ENCODE results near the gene SGMS1. TPM values are rescaled to one million over a fixed set of nuclear protein-coding genes. Genes with fewer than 3 reads are reported as not detected.

The SGMS1 gene
- total RNA-seq, 6 experiments from 2014 or later = 13.6 to 49.8 (median 20.0) TPM

DNA sequence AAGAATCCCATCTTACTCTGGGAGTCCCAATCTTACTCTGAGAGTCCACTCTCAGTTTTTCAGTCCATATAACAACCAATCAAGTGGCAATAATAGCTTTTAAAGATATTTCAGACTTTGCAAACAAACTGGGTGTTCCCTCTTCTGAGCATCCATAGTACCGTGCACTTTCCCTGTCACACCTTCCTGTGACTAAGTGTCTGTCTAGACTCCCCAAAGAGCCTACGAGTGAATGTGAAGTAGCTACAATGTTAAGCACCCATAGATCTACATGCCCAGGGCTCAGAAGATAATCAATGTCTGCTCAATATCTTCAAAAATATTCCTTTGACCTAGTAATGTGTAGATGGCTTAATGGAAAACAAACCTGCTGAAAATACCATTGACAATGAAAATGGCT, 276.8 kb downstream of the SGMS1 start:
- 96% methylated on average over 2 of the region's 2 CpGs for WGBS (ENCODE audit: insufficient coverage, low coverage, low lambda C conversion rate, missing lambda C conversion rate)

DNA sequence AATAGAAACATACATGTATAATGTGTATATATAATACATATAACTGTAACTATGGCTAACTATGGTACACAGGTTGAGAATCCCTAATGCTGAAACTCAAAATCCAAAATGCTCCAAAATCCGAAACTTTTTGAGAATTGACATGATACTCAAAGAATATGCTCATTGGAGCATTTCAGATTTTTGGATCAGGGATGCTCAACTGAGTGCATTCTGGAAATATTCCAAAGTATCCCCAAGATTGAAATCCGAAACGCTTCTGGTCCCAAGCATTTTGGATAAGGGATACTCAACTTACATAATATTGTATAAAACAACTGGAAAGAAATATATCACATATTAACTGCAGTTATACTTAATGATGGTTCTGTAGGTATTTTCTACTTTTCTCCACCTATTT, 278.2 kb downstream of the SGMS1 start:
- 94% methylated on average over 3 of the region's 3 CpGs for WGBS (ENCODE audit: insufficient coverage, low coverage, low lambda C conversion rate, missing lambda C conversion rate)
- DNase-seq (no peak), ATAC-seq (no peak)
- Histone ChIP-seq H3K27ac (no peak overlapping the region), H3K9me3 (no peaks in the 10 kb centered on the region), H3K4me3 (no peak overlapping the region), H3K4me1 (peaks cover 0 to 5% (median 0%) of the 10 kb centered on the region in 4 donors), H3K36me3 (peaks cover 0 to 15% (median 5%) of the 10 kb centered on the region in 4 donors), H3K27me3 (no peaks in the 10 kb centered on the region)
- no peak for TF ChIP-seq POLR2A (IDR thresholded peaks at IDR 0.05)
- TF ChIP-seq, protein P1, sequence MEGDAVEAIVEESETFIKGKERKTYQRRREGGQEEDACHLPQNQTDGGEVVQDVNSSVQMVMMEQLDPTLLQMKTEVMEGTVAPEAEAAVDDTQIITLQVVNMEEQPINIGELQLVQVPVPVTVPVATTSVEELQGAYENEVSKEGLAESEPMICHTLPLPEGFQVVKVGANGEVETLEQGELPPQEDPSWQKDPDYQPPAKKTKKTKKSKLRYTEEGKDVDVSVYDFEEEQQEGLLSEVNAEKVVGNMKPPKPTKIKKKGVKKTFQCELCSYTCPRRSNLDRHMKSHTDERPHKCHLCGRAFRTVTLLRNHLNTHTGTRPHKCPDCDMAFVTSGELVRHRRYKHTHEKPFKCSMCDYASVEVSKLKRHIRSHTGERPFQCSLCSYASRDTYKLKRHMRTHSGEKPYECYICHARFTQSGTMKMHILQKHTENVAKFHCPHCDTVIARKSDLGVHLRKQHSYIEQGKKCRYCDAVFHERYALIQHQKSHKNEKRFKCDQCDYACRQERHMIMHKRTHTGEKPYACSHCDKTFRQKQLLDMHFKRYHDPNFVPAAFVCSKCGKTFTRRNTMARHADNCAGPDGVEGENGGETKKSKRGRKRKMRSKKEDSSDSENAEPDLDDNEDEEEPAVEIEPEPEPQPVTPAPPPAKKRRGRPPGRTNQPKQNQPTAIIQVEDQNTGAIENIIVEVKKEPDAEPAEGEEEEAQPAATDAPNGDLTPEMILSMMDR (IDR thresholded peaks at IDR 0.05) = no peak
- intact Hi-C loops (cut with DNase I) = no loop called here

More for the DNA sequence above, 276.8 kb downstream of the SGMS1 start:
- intact Hi-C loops (cut with DNase I) = no loop called here
- no peak for TF ChIP-seq POLR2A (IDR thresholded peaks at IDR 0.05)
- TF ChIP-seq, protein P1 (IDR thresholded peaks at IDR 0.05) = no peak
- peaks cover 0 to 10% (median 0%) of the 10 kb centered on the region in 4 donors for H3K4me1 ChIP-seq
- H3K4me3 ChIP-seq = no peak overlapping the region
- no peak overlapping the region for H3K27ac ChIP-seq
- H3K9me3 ChIP-seq = no peaks in the 10 kb centered on the region
- ATAC-seq = no peak
- no peaks in the 10 kb centered on the region for H3K27me3 ChIP-seq
- DNase-seq = no peak
- H3K36me3 ChIP-seq = peaks cover 0 to 15% (median 5%) of the 10 kb centered on the region in 4 donors

GRCh38 chr10:50343702-50344331, 279.9 kb downstream of the SGMS1 start:
- no peak overlapping the region for H3K27ac ChIP-seq

GRCh38 chr10:50341987-50342386, 281.8 kb downstream of the SGMS1 start:
- TF ChIP-seq, protein P1 (IDR thresholded peaks at IDR 0.05) = no peak
- TF ChIP-seq POLR2A (IDR thresholded peaks at IDR 0.05) = no peak
- Histone ChIP-seq H3K4me3 (no peak overlapping the region), H3K27ac (no peak overlapping the region), H3K36me3 (peaks cover 0 to 15% (median 5%) of the 10 kb centered on the region in 4 donors), H3K9me3 (no peaks in the 10 kb centered on the region), H3K4me1 (peaks cover 0 to 5% (median 0%) of the 10 kb centered on the region in 4 donors), H3K27me3 (no peaks in the 10 kb centered on the region)
- intact Hi-C loops (cut with DNase I) = no loop called here
- WGBS (ENCODE audit: insufficient coverage, low coverage, low lambda C conversion rate, missing lambda C conversion rate) = 69% methylated on average over 2 of the region's 2 CpGs
- no peak for DNase-seq
- no peak for ATAC-seq

More at GRCh38 chr10:50343702-50344331, 279.9 kb downstream of the SGMS1 start:
- Histone ChIP-seq H3K9me3 (no peaks in the 10 kb centered on the region), H3K4me3 (no peak overlapping the region), H3K27me3 (no peaks in the 10 kb centered on the region), H3K4me1 (peaks cover 0 to 5% (median 0%) of the 10 kb centered on the region in 4 donors), H3K36me3 (peaks cover 0 to 15% (median 5%) of the 10 kb centered on the region in 4 donors)
- no peak for DNase-seq
- intact Hi-C loops (cut with DNase I) = no loop called here
- 78% methylated on average over 2 of the region's 12 CpGs for WGBS (ENCODE audit: insufficient coverage, low coverage, low lambda C conversion rate, missing lambda C conversion rate)
- no peak for ATAC-seq
- TF ChIP-seq, protein P1 (IDR thresholded peaks at IDR 0.05) = no peak
- TF ChIP-seq POLR2A (IDR thresholded peaks at IDR 0.05) = no peak
